Prostate gland (tissue), 2 donors: Measurements from ENCODE around the gene KCNV2. TPM values are rescaled to one million over a fixed set of nuclear protein-coding genes. Genes with fewer than 3 reads are reported as not detected.
"Not testable (repeated sequence)": the region's sequence is repeated elsewhere in the genome, so short reads cannot be mapped to it uniquely, and the experiment has no call there.

Experiments
- DNase-seq: peaks from one replicate; pipeline ENCODE4 v3.0.0-alpha.2; 2019; ENCODE audit warnings: low spot score
- H3K27ac ChIP-seq, 2 donors: fragments of 200-600 bp; sonication (generic); 2 replicates each; pipeline ENCODE4 v1.5.1; 2017 to 2019
- H3K27me3 ChIP-seq: fragments of 200-600 bp; sonication (generic); replicated peaks from 2 replicates; pipeline ENCODE4 v1.5.1; 2019; ENCODE audit not compliant: insufficient read depth
- H3K36me3 ChIP-seq, 2 donors: fragments of 200-600 bp; sonication (generic); 1 replicate in 1 of 2; 2 replicates in 1 of 2; pipeline versions ENCODE4 v1.5.1 to v1.8.1; 2017 to 2019
- H3K4me1 ChIP-seq: fragments of 200-600 bp; sonication (generic); replicated peaks from 2 replicates; pipeline ENCODE4 v1.5.1; 2019
- H3K4me3 ChIP-seq, 2 donors: fragments of 200-600 bp; sonication (generic); 2 replicates each; pipeline ENCODE4 v1.5.1; 2017 to 2019
- H3K9me3 ChIP-seq: fragments of 200-600 bp; sonication (generic); 2 replicates; pipeline ENCODE4 v1.5.1; 2017
- POLR2A ChIP-seq: fragments of 450-650 bp; IDR thresholded peaks from one replicate; pipeline ENCODE4 v1.6.1; 2016; ENCODE audit warnings: antibody characterized with exemption, mild to moderate bottlenecking
- POLR2AphosphoS5 ChIP-seq: sonication (generic); formaldehyde crosslinking; IDR thresholded peaks from one replicate; pipeline ENCODE4 v1.6.1; 2017; ENCODE audit warnings: antibody characterized with exemption
- WGBS: methylation state at CpG from one replicate; pipeline ENCODE4 v1.1.5; 2018; 5-methylcytosine and 5-hydroxymethylcytosine counted together
- intact Hi-C: fragments of 100-400 bp; cut with DNase I; formaldehyde crosslinking; loops from one replicate; pipeline ENCODE4 v1.14.2; 2022
- total RNA-seq, 2 donors: library from RNA; depleted of rRNA; stranded (reverse); fragments of >200 nt; gene quantifications; one replicate each; pipeline ENCODE4 v1.1.0, GENCODE V29; 2016
- TF ChIP-seq, protein P1 (sequence below), 4 experiments: fragments of 200-600 bp in 2 of 4; fragments of 450-650 bp in 2 of 4; sonication (generic) in 2 of 4; IDR thresholded peaks; 1 replicate in 3 of 4; 2 replicates in 1 of 4; pipeline ENCODE4 v1.5.1; 2016 to 2019; ENCODE audit warnings: antibody characterized with exemption in 4 of 4, mild to moderate bottlenecking in 2 of 4, moderate library complexity in 2 of 4

Gene KCNV2
- total RNA-seq, 2 donors from 2014 or later = 1.4 TPM; not detected in 1

- H3K36me3 ChIP-seq = no peaks in the 10 kb centered on the region
- no peaks in the 10 kb centered on the region for H3K9me3 ChIP-seq
- no peak overlapping the region for H3K4me3 ChIP-seq
- 82% methylated on average over 10 of the region's 10 CpGs for WGBS
- intact Hi-C loops = no loop called here
- no peak for DNase-seq
- H3K4me1 ChIP-seq = no peaks in the 10 kb centered on the region
- no peak for TF ChIP-seq POLR2A
- TF ChIP-seq, protein P1, sequence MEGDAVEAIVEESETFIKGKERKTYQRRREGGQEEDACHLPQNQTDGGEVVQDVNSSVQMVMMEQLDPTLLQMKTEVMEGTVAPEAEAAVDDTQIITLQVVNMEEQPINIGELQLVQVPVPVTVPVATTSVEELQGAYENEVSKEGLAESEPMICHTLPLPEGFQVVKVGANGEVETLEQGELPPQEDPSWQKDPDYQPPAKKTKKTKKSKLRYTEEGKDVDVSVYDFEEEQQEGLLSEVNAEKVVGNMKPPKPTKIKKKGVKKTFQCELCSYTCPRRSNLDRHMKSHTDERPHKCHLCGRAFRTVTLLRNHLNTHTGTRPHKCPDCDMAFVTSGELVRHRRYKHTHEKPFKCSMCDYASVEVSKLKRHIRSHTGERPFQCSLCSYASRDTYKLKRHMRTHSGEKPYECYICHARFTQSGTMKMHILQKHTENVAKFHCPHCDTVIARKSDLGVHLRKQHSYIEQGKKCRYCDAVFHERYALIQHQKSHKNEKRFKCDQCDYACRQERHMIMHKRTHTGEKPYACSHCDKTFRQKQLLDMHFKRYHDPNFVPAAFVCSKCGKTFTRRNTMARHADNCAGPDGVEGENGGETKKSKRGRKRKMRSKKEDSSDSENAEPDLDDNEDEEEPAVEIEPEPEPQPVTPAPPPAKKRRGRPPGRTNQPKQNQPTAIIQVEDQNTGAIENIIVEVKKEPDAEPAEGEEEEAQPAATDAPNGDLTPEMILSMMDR (IDR thresholded peaks at IDR 0.05) = no peak
- TF ChIP-seq POLR2AphosphoS5 = no peak
- no peak overlapping the region for H3K27ac ChIP-seq
- no peaks in the 10 kb centered on the region for H3K27me3 ChIP-seq
Observed at GRCh38 chr9:2700909-2701550, 16.3 kb upstream of the KCNV2 start.

DNA sequence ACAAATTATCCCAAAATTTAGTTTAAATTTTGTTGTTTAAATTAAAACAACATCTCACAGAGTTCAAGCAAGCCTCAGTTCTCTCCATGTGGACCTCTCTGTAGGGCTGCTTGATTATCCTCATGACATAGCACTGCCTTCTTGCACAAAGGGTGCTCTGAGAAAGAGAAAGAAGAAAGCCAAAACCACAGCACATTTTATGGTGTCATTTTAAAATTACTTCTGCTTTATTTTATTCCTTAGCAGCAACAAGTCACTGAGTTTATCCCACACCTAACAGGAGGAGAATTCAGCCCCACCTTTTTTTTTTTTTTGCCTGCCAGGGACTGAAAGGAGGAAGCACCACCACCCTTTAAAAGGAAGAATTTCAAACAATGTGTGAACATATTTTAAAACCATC lies 12.8 kb upstream of the KCNV2 start:
- no peaks in the 10 kb centered on the region for H3K9me3 ChIP-seq
- H3K36me3 ChIP-seq = no peaks in the 10 kb centered on the region
- intact Hi-C loops = no loop called here
- no peaks in the 10 kb centered on the region for H3K4me1 ChIP-seq
- DNase-seq = no peak
- TF ChIP-seq, protein P1 (IDR thresholded peaks at IDR 0.05) = no peak
- no peak for TF ChIP-seq POLR2A
- TF ChIP-seq POLR2AphosphoS5 = no peak
- no peak overlapping the region for H3K4me3 ChIP-seq
- no peak overlapping the region for H3K27ac ChIP-seq
- H3K27me3 ChIP-seq = no peaks in the 10 kb centered on the region

GRCh38 chr9:2707256-2707655 lies 10.1 kb upstream of the KCNV2 start:
- intact Hi-C loops, H3K27ac ChIP-seq, H3K4me3 ChIP-seq, H3K9me3 ChIP-seq, H3K4me1 ChIP-seq, DNase-seq, H3K27me3 ChIP-seq, H3K36me3 ChIP-seq: not testable (repeated sequence)
- WGBS = 91% methylated on average over 3 of the region's 3 CpGs

DNA sequence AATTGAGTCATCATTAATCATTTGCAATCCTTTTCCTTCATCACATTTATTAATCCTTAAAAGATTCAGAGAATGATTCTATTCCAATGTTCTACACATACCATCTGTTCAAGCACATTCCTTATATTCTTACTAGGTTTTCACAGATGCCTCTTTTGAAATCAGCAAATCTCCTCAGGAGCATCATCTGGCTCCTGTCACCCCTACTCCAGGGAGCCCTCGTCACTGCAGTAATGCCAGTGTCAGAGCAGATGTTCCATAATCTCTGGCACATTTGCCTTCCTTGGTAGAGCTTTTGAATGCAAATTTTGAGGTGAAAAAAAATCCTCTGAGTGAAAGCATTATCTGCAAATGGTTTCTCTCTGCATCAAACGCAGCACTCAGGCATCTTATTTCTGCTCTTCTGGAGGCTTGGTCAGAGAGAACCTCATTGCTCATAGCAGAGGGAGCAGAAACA lies 7.6 kb upstream of the KCNV2 start:
- DNase-seq = no peak
- Histone ChIP-seq H3K27me3 (no peaks in the 10 kb centered on the region), H3K27ac (no peak overlapping the region), H3K4me1 (no peaks in the 10 kb centered on the region), H3K9me3 (no peaks in the 10 kb centered on the region), H3K4me3 (no peak overlapping the region), H3K36me3 (no peaks in the 10 kb centered on the region)
- TF ChIP-seq, protein P1 (IDR thresholded peaks at IDR 0.05) = no peak
- TF ChIP-seq POLR2AphosphoS5 (no peak), POLR2A (no peak)
- WGBS = 69% methylated on average over 2 of the region's 2 CpGs
- intact Hi-C loops = no loop called here

DNA sequence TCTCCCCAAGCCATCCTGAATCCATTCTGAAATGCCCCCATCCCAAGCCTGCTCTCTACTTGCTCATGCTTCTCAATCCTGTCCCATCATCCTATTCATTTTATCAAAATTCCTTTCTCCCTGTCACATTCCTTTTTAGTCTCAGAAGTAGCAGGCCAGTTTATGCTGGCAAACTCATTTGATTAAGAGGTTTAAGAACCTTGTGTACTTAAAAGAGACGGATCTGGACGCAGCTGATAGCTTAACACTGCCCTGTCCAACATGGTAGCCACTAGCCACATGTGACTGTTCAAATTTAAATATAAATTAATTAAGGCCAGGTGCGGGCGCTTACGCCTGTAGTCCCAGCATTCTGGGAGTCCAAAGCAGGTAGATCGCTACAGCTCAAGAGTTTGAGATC lies 5.6 kb upstream of the KCNV2 start:
- TF ChIP-seq, protein P1 (IDR thresholded peaks at IDR 0.05) = no peak
- TF ChIP-seq POLR2A = no peak
- no peak for TF ChIP-seq POLR2AphosphoS5
- Histone ChIP-seq H3K4me3 (no peak overlapping the region), H3K27ac (no peak overlapping the region), H3K36me3 (no peaks in the 10 kb centered on the region), H3K9me3 (no peaks in the 10 kb centered on the region), H3K27me3 (no peaks in the 10 kb centered on the region), H3K4me1 (no peaks in the 10 kb centered on the region)
- intact Hi-C loops = no loop called here
- WGBS = 85% methylated on average over 6 of the region's 6 CpGs
- DNase-seq = no peak
